GM12874 (cell line): ENCODE data around the gene PPIE.

Experiments
- CTCF ChIP-seq: IDR thresholded peaks from 2 replicates; pipeline ENCODE4 v1.5.1; 2011; ENCODE audit warnings: low read depth, mild to moderate bottlenecking, control low read depth, low read length, moderate library complexity; ENCODE audit not compliant: insufficient read depth

The PPIE gene

GRCh38 chr1:39707506-39707905 lies 31.2 kb upstream of the PPIE start:
- TF ChIP-seq CTCF: no peak

GRCh38 chr1:39711104-39711965 lies 27.3 kb upstream of the PPIE start:
- TF ChIP-seq CTCF: no peak

GRCh38 chr1:39711966-39712340 lies 26.7 kb upstream of the PPIE start:
- no peak for TF ChIP-seq CTCF

- TF ChIP-seq CTCF: no peak
Observed at GRCh38 chr1:39713557-39713956, 25.1 kb upstream of the PPIE start.

- TF ChIP-seq CTCF: no peak
Observed at GRCh38 chr1:39717809-39718208, 20.9 kb upstream of the PPIE start.

GRCh38 chr1:39720094-39720999 lies 18.3 kb upstream of the PPIE start:
- TF ChIP-seq CTCF: peak; percentile 25; the same call in 1 of the 2 replicates

- no peak for TF ChIP-seq CTCF
Observed at GRCh38 chr1:39721664-39722063, 17.0 kb upstream of the PPIE start.
